ENCODE results near the gene VRTN.

VRTN gene

GRCh38 chr14:74360163-74360562 lies 11.9 kb downstream of the VRTN start:
- TF ChIP-seq CTCF (IDR thresholded peaks at IDR 0.05; ENCODE audit: low read length, missing control alignments): no peak
- no peak for DNase-seq (ENCODE audit: low read depth)
- no peak overlapping the region for H3K4me3 ChIP-seq (replicated peaks; ENCODE audit: low read depth, low read length)

GRCh38 chr14:74362361-74362915 lies 14.2 kb downstream of the VRTN start:
- TF ChIP-seq CTCF (IDR thresholded peaks at IDR 0.05; ENCODE audit: low read length, missing control alignments): peak; percentile 100
- no peak overlapping the region for H3K4me3 ChIP-seq (replicated peaks; ENCODE audit: low read depth, low read length)
- DNase-seq (ENCODE audit: low read depth): peak; percentile 85

GRCh38 chr14:74364271-74364880 lies 16.1 kb downstream of the VRTN start:
- no peak overlapping the region for H3K4me3 ChIP-seq (replicated peaks; ENCODE audit: low read depth, low read length)
- TF ChIP-seq CTCF (IDR thresholded peaks at IDR 0.05; ENCODE audit: low read length, missing control alignments): no peak
- no peak for DNase-seq (ENCODE audit: low read depth)

- H3K4me3 ChIP-seq (replicated peaks; ENCODE audit: low read depth, low read length): no peak overlapping the region
- DNase-seq (ENCODE audit: low read depth): no peak
- no peak for TF ChIP-seq CTCF (IDR thresholded peaks at IDR 0.05; ENCODE audit: low read length, missing control alignments)
Measured at GRCh38 chr14:74368026-74368425, 19.8 kb downstream of the VRTN start.

GRCh38 chr14:74368441-74368840 lies 20.2 kb downstream of the VRTN start:
- no peak overlapping the region for H3K4me3 ChIP-seq (replicated peaks; ENCODE audit: low read depth, low read length)
- TF ChIP-seq CTCF (IDR thresholded peaks at IDR 0.05; ENCODE audit: low read length, missing control alignments): no peak
- no peak for DNase-seq (ENCODE audit: low read depth)

GRCh38 chr14:74377976-74378690 lies 29.9 kb downstream of the VRTN start:
- TF ChIP-seq CTCF (IDR thresholded peaks at IDR 0.05; ENCODE audit: low read length, missing control alignments): no peak

More at GRCh38 chr14:74377976-74378690, 29.9 kb downstream of the VRTN start:
- H3K4me3 ChIP-seq (replicated peaks; ENCODE audit: low read depth, low read length): no peak overlapping the region
- DNase-seq (ENCODE audit: low read depth): no peak
